H9 (cell line): ENCODE results near the gene LTBP2. TPM values are rescaled to one million over a fixed set of nuclear protein-coding genes. Genes with fewer than 3 reads are reported as not detected.

Source experiments
- DNase-seq: peaks from one replicate; pipeline ENCODE4 v3.0.0-alpha.2; 2017
- H2AFZ ChIP-seq: one replicate; pipeline ENCODE4 v1.6.1; 2013; ENCODE audit warnings: mild to moderate bottlenecking, low read length, control low read depth, moderate library complexity
- H2AK5ac ChIP-seq: 2 replicates; pipeline ENCODE4 v1.6.1; 2013; ENCODE audit warnings: low read length, control low read depth, mixed read lengths; ENCODE audit not compliant: insufficient read length
- H2BK120ac ChIP-seq: one replicate; pipeline ENCODE4 v1.6.1; 2013; ENCODE audit warnings: low read depth, mild to moderate bottlenecking, low read length, control low read depth, inconsistent platforms; ENCODE audit not compliant: poor library complexity, severe bottlenecking
- H2BK12ac ChIP-seq: 2 replicates; pipeline ENCODE4 v1.6.1; 2013; ENCODE audit warnings: low read length, control low read depth, mixed read lengths, low read depth; ENCODE audit not compliant: insufficient read length
- H2BK15ac ChIP-seq: 2 replicates; pipeline ENCODE4 v1.6.1; 2013; ENCODE audit warnings: low read depth, low read length, control low read depth
- H2BK20ac ChIP-seq: one replicate; pipeline ENCODE4 v1.6.1; 2013; ENCODE audit warnings: low read depth, mild to moderate bottlenecking, low read length, control low read depth, inconsistent platforms; ENCODE audit not compliant: poor library complexity, severe bottlenecking
- H2BK5ac ChIP-seq: 2 replicates; pipeline ENCODE4 v1.6.1; 2013; ENCODE audit warnings: low read length, control low read depth, mixed read lengths; ENCODE audit not compliant: insufficient read length
- H3K14ac ChIP-seq: 2 replicates; pipeline ENCODE4 v1.6.1; 2013; ENCODE audit warnings: low read length, control low read depth; ENCODE audit not compliant: insufficient read depth
- H3K18ac ChIP-seq: 2 replicates; pipeline ENCODE4 v1.6.1; 2013; ENCODE audit warnings: low read depth, mild to moderate bottlenecking, mixed read lengths, low read length, control low read depth; ENCODE audit not compliant: insufficient read length
- H3K23ac ChIP-seq: 2 replicates; pipeline ENCODE4 v1.6.1; 2013; ENCODE audit warnings: low read length, control low read depth, mixed read lengths, low read depth; ENCODE audit not compliant: insufficient read length
- H3K23me2 ChIP-seq: 2 replicates; pipeline ENCODE4 v1.6.1; 2013; ENCODE audit warnings: low read depth, mild to moderate bottlenecking, mixed read lengths, low read length, control low read depth; ENCODE audit not compliant: insufficient read length, poor library complexity, severe bottlenecking
- H3K27ac ChIP-seq: 2 replicates; pipeline ENCODE4 v1.5.1; 2013; ENCODE audit warnings: low read length, control low read depth, mixed read lengths, low read depth; ENCODE audit not compliant: insufficient read length
- H3K27me3 ChIP-seq: 2 replicates; pipeline ENCODE4 v1.6.1; 2013; ENCODE audit warnings: low read length, control low read depth, inconsistent platforms; ENCODE audit not compliant: insufficient read depth
- H3K4ac ChIP-seq: 2 replicates; pipeline ENCODE4 v1.6.1; 2013; ENCODE audit warnings: low read depth, mild to moderate bottlenecking, control low read depth, inconsistent platforms, low read length, moderate library complexity
- H3K4me1 ChIP-seq: 2 replicates; pipeline ENCODE4 v1.6.1; 2013; ENCODE audit warnings: low read length, control low read depth, inconsistent platforms; ENCODE audit not compliant: insufficient read depth
- H3K4me2 ChIP-seq: 2 replicates; pipeline ENCODE4 v1.6.1; 2013; ENCODE audit warnings: low read length, control low read depth, mixed read lengths; ENCODE audit not compliant: insufficient read length, insufficient read depth
- H3K56ac ChIP-seq: 2 replicates; pipeline ENCODE4 v1.6.1; 2013; ENCODE audit warnings: low read depth, mild to moderate bottlenecking, mixed read lengths, low read length, control low read depth; ENCODE audit not compliant: insufficient read length
- H3K79me1 ChIP-seq: 2 replicates; pipeline ENCODE4 v1.6.1; 2013; ENCODE audit warnings: low read depth, mild to moderate bottlenecking, moderate library complexity, low read length, control low read depth, inconsistent platforms; ENCODE audit not compliant: insufficient read depth, poor library complexity, severe bottlenecking
- H3K79me2 ChIP-seq: 2 replicates; pipeline ENCODE4 v1.6.1; 2013; ENCODE audit warnings: low read length, control low read depth, inconsistent platforms; ENCODE audit not compliant: insufficient read depth
- H3K9ac ChIP-seq: 2 replicates; pipeline ENCODE4 v1.6.1; 2013; ENCODE audit warnings: low read length, control low read depth, mixed read lengths; ENCODE audit not compliant: insufficient read length; ENCODE audit errors: extremely low read depth
- H3K9me3 ChIP-seq: one replicate; pipeline ENCODE4 v1.6.1; 2013; ENCODE audit warnings: low read depth, low read length, inconsistent platforms; ENCODE audit not compliant: control insufficient read depth
- H3T11ph ChIP-seq: one replicate; pipeline ENCODE4 v1.6.1; 2013; ENCODE audit warnings: mild to moderate bottlenecking, low read length, control low read depth, inconsistent platforms
- H4K20me1 ChIP-seq: one replicate; pipeline ENCODE4 v1.6.1; 2013; ENCODE audit not compliant: control insufficient read depth, insufficient read length, insufficient read depth
- H4K5ac ChIP-seq: 2 replicates; pipeline ENCODE4 v1.6.1; 2013; ENCODE audit warnings: low read depth, mild to moderate bottlenecking, mixed read lengths, low read length, control low read depth; ENCODE audit not compliant: insufficient read length
- H4K8ac ChIP-seq: replicated peaks from 2 replicates; pipeline ENCODE4 v1.6.1; 2013; ENCODE audit warnings: low read length, control low read depth, mixed read lengths, low read depth; ENCODE audit not compliant: insufficient read length
- H4K91ac ChIP-seq: 2 replicates; pipeline ENCODE4 v1.6.1; 2013; ENCODE audit warnings: low read depth, mild to moderate bottlenecking, moderate library complexity, mixed read lengths, low read length, control low read depth; ENCODE audit not compliant: insufficient read length
- H3K27ac Mint-ChIP-seq, 3 experiments: 2 replicates in 2 of 3; 3 replicates in 1 of 3; pipeline ENCODE4 v1.8.0; 2020 to 2021; ENCODE audit warnings: mixed read lengths in 3 of 3, mild to moderate bottlenecking in 1 of 3, moderate library complexity in 1 of 3
- H3K27me3 Mint-ChIP-seq: 2 replicates; pipeline ENCODE4 v1.8.0; 2021; ENCODE audit warnings: low read depth, mild to moderate bottlenecking, moderate library complexity, mixed read lengths
- H3K36me3 Mint-ChIP-seq, 3 experiments: 2 replicates in 2 of 3; 3 replicates in 1 of 3; pipeline ENCODE4 v1.8.0; 2020 to 2021; ENCODE audit warnings: low read depth in 3 of 3, mixed read lengths in 3 of 3; ENCODE audit not compliant: insufficient read depth in 1 of 3
- H3K4me1 Mint-ChIP-seq, 2 experiments: 2 replicates each; pipeline ENCODE4 v1.8.0; 2020; ENCODE audit warnings: mixed read lengths in 2 of 2
- H3K4me3 Mint-ChIP-seq, 2 experiments: 2 replicates in 1 of 2; 3 replicates in 1 of 2; pipeline ENCODE4 v1.8.0; 2020 to 2021; ENCODE audit warnings: mild to moderate bottlenecking in 2 of 2, mixed read lengths in 2 of 2, moderate library complexity in 1 of 2
- H3K9me3 Mint-ChIP-seq, 2 experiments: 2 replicates in 1 of 2; 3 replicates in 1 of 2; pipeline ENCODE4 v1.8.0; 2020; ENCODE audit warnings: mild to moderate bottlenecking in 2 of 2, mixed read lengths in 2 of 2, moderate library complexity in 1 of 2
- CTCF ChIP-seq: fragments of 200-600 bp; sonication (generic); conservative IDR thresholded peaks from 3 replicates; pipeline ENCODE4 v1.8.0; 2021; ENCODE audit warnings: antibody characterized with exemption, mild to moderate bottlenecking
- WGBS: extraction: QIAGEN DNeasy Blood & Tissue Kit; methylation state at CpG from one replicate; pipeline ENCODE4 v1.1.7; 2013; ENCODE audit warnings: missing lambda C conversion rate, low lambda C conversion rate, mixed read lengths; ENCODE audit not compliant: insufficient read length; ENCODE audit errors: extremely low coverage; 5-methylcytosine and 5-hydroxymethylcytosine counted together
- total RNA-seq: library from RNA; stranded (reverse); gene quantifications from 2 replicates; pipeline ENCODE4 v1.2.1, GENCODE V29; 2021

LTBP2 gene
- total RNA-seq, 1 experiment from 2014 or later = 0.77 TPM

GRCh38 chr14:74475678-74476077 lies 136.4 kb downstream of the LTBP2 start:
- Histone ChIP-seq H3K18ac (no peak overlapping the region), H3K27me3 (no peaks in the 10 kb centered on the region), H4K91ac (no peak overlapping the region), H3K4me1 (no peaks in the 10 kb centered on the region), H2BK15ac (no peak overlapping the region), H4K5ac (no peak overlapping the region), H3K4me2 (no peak overlapping the region), H4K8ac (no peak overlapping the region), H3K4ac (no peak overlapping the region), H2BK12ac (no peak overlapping the region), H3K56ac (no peak overlapping the region), H3T11ph (no peak overlapping the region), H2BK120ac (no peak overlapping the region), H4K20me1 (no peaks in the 10 kb centered on the region), H3K79me1 (no peaks in the 10 kb centered on the region), H2AK5ac (no peak overlapping the region), H3K79me2 (no peaks in the 10 kb centered on the region), H3K27ac (no peak overlapping the region), H3K9me3 (no peaks in the 10 kb centered on the region), H2BK5ac (no peak overlapping the region), H3K23ac (no peak overlapping the region), H3K23me2 (no peaks in the 10 kb centered on the region), H3K9ac (no peak overlapping the region), H3K14ac (no peak overlapping the region), H2AFZ (no peak overlapping the region), H2BK20ac (no peak overlapping the region)
- no peak for TF ChIP-seq CTCF
- no peaks in the 10 kb centered on the region for H3K27me3 Mint-ChIP-seq
- no CpG with 5 or more reads among the region's 3 CpGs for WGBS
- DNase-seq = no peak
- H3K27ac Mint-ChIP-seq = peak overlapping the region in 1 of 3 experiments; percentile 21; a peak in 2 of 7 replicates
- peaks cover 17 to 31% of the 10 kb centered on the region in 2 experiments for H3K4me1 Mint-ChIP-seq
- no peaks in the 10 kb centered on the region for H3K9me3 Mint-ChIP-seq
- no peak overlapping the region for H3K4me3 Mint-ChIP-seq
- peaks cover 5 to 44% (median 42%) of the 10 kb centered on the region in 3 experiments for H3K36me3 Mint-ChIP-seq
